K562 (cell line): Measurements from ENCODE around the gene FARSA. TPM values are rescaled to one million over a fixed set of nuclear protein-coding genes. Genes with fewer than 3 reads are reported as not detected.

Experiments
- ADNP ChIP-seq: fragments of 200-800 bp; sonication (Bioruptor generic); IDR thresholded peaks from 2 replicates; pipeline ENCODE4 v1.6.1; 2016; ENCODE audit warnings: missing genetic modification characterization, missing compliant biosample characterization
- CBX5 ChIP-seq: IDR thresholded peaks from 2 replicates; pipeline ENCODE4 v1.6.1; 2014; ENCODE audit warnings: low read depth, borderline replicate concordance
- CTBP1 ChIP-seq: fragments of 450-650 bp; IDR thresholded peaks from 2 replicates; pipeline ENCODE4 v1.6.1; 2016; ENCODE audit warnings: borderline replicate concordance
- E2F3 ChIP-seq: fragments of 250-450 bp; sonication (Bioruptor Pico); IDR thresholded peaks from 2 replicates; pipeline ENCODE4 v1.4.0; 2020; ENCODE audit warnings: mild to moderate bottlenecking
- ELF2 ChIP-seq: fragments of 250-450 bp; sonication (Bioruptor Pico); IDR thresholded peaks from 2 replicates; pipeline ENCODE4 v1.5.0; 2021; ENCODE audit warnings: mild to moderate bottlenecking
- HMG20B ChIP-seq: fragments of 250-450 bp; sonication (Bioruptor Pico); IDR thresholded peaks from 2 replicates; pipeline ENCODE4 v1.5.0; 2021; ENCODE audit warnings: mild to moderate bottlenecking
- KLF1 ChIP-seq: fragments of 450-650 bp; IDR thresholded peaks from 2 replicates; pipeline ENCODE4 v1.6.1; 2016; ENCODE audit warnings: missing genetic modification characterization, missing compliant biosample characterization
- MCM7 ChIP-seq, 2 experiments: fragments of 450-650 bp; IDR thresholded peaks; 2 replicates each; pipeline ENCODE4 v1.6.1; 2016 to 2018
- MYNN ChIP-seq, 2 experiments: sonication (generic); formaldehyde crosslinking in 1 of 2; IDR thresholded peaks; 2 replicates each; pipeline versions ENCODE4 v1.5.0 to v1.6.1; 2016 to 2020; ENCODE audit warnings: antibody characterized with exemption in 1 of 2, missing genetic modification reagents in 1 of 2
- NR1H2 ChIP-seq: sonication (generic); formaldehyde crosslinking; IDR thresholded peaks from 2 replicates; pipeline ENCODE4 v1.4.0; 2020; ENCODE audit warnings: mild to moderate bottlenecking, missing genetic modification reagents
- PCBP1 ChIP-seq: fragments of 200-400 bp; formaldehyde crosslinking; IDR thresholded peaks from 2 replicates; pipeline ENCODE4 v1.6.1; 2018; ENCODE audit warnings: mild to moderate bottlenecking, low read depth, low read length; ENCODE audit not compliant: poor library complexity, severe bottlenecking
- PHF20 ChIP-seq: fragments of 450-650 bp; IDR thresholded peaks from 2 replicates; pipeline ENCODE4 v1.6.1; 2018; ENCODE audit not compliant: partially characterized antibody
- SNRNP70 ChIP-seq: fragments of 200-400 bp; formaldehyde crosslinking; optimal IDR thresholded peaks from 2 replicates; pipeline ENCODE3; 2017; ENCODE audit warnings: low read depth, low read length
- STAG1 ChIP-seq: sonication (generic); formaldehyde crosslinking; IDR thresholded peaks from 2 replicates; pipeline ENCODE4 v1.5.0; 2020; ENCODE audit warnings: missing genetic modification reagents, borderline replicate concordance
- U2AF2 ChIP-seq: fragments of 200-400 bp; formaldehyde crosslinking; optimal IDR thresholded peaks from 2 replicates; pipeline ENCODE3; 2017; ENCODE audit warnings: low read depth, mild to moderate bottlenecking, low read length
- ZBTB8A ChIP-seq: fragments of 450-650 bp; IDR thresholded peaks from 2 replicates; pipeline ENCODE4 v1.6.1; 2018; ENCODE audit warnings: mild to moderate bottlenecking, moderate library complexity; ENCODE audit not compliant: partially characterized antibody
- ZC3H4 ChIP-seq: sonication (generic); formaldehyde crosslinking; IDR thresholded peaks from 2 replicates; pipeline ENCODE4 v1.9.0; 2021; ENCODE audit warnings: missing genetic modification reagents, borderline replicate concordance
- ZKSCAN1 ChIP-seq: fragments of 150-350 bp; IDR thresholded peaks from 2 replicates; pipeline ENCODE4 v1.6.1; 2016; ENCODE audit warnings: low read depth, low read length
- ZKSCAN3 ChIP-seq: fragments of 250-450 bp; sonication (Bioruptor Pico); IDR thresholded peaks from 2 replicates; pipeline ENCODE4 v1.4.0; 2020
- ZNF146 ChIP-seq: IDR thresholded peaks from one replicate; pipeline ENCODE4 v1.6.1; 2018; ENCODE audit warnings: missing compliant biosample characterization; ENCODE audit not compliant: unreplicated experiment
- ZNF324 ChIP-seq: fragments of 250-450 bp; sonication (Bioruptor Pico); IDR thresholded peaks from 2 replicates; pipeline ENCODE4 v1.4.0; 2020; ENCODE audit warnings: mild to moderate bottlenecking
- ZNF384 ChIP-seq: IDR thresholded peaks from 2 replicates; pipeline ENCODE4 v1.6.1; 2012; ENCODE audit warnings: low read depth, low read length, improper control_type of control experiment
- ZNF586 ChIP-seq: fragments of 450-650 bp; formaldehyde crosslinking; conservative IDR thresholded peaks from 2 replicates; pipeline ENCODE4 v1.4.0; 2020; ENCODE audit warnings: mild to moderate bottlenecking, moderate library complexity
- ZNF589 ChIP-seq: fragments of 200-800 bp; sonication (Bioruptor generic); IDR thresholded peaks from 2 replicates; pipeline ENCODE4 v1.6.1; 2016; ENCODE audit warnings: low read depth, missing genetic modification characterization, missing compliant biosample characterization
- ZNF830 ChIP-seq: fragments of 250-450 bp; sonication (Bioruptor Pico); IDR thresholded peaks from 2 replicates; pipeline ENCODE4 v1.5.0; 2021; ENCODE audit warnings: mild to moderate bottlenecking
- polyA plus RNA-seq, 8 experiments: library from polyadenylated mRNA; depleted of rRNA in 4 of 8; stranded (reverse) in 5 of 8; unstranded in 3 of 8; fragments of >200 nt; fragmentation: Nextera tagmentation in 2 of 8; fragmentation: Illumina TruSeq in 1 of 8; extraction: Ambion mirVana in 2 of 8; extraction: Trizol in 1 of 8; gene quantifications; 2 replicates each; pipeline versions ENCODE4 v1.2.1 to v1.2.3, GENCODE V29; 2011 to 2014; ENCODE audit warnings: inconsistent platforms in 1 of 8, missing spikeins in 1 of 8
- total RNA-seq, 7 experiments: library from RNA; depleted of rRNA in 6 of 7; stranded (reverse); fragments of >200 nt in 6 of 7; fragmentation: Illumina TruSeq in 2 of 7; extraction: Trizol in 2 of 7; gene quantifications; 2 replicates each; pipeline versions ENCODE4 v1.2.1 to v1.2.3, GENCODE V29; 2011 to 2021; ENCODE audit warnings: low replicate concordance in 1 of 7
- TF ChIP-seq, protein P1 (sequence below), 2 experiments: fragments of 450-650 bp; IDR thresholded peaks; 2 replicates each; pipeline ENCODE4 v1.6.1; 2016
- TF ChIP-seq, protein P2 (sequence below): fragments of 450-650 bp; conservative IDR thresholded peaks from 2 replicates; pipeline ENCODE4 v1.6.1; 2016; ENCODE audit warnings: missing genetic modification characterization, low read depth, mild to moderate bottlenecking, missing compliant biosample characterization, moderate library complexity
- TF ChIP-seq, protein P3 (sequence below): fragments of 450-650 bp; formaldehyde crosslinking; IDR thresholded peaks from 2 replicates; pipeline ENCODE4 v1.4.0; 2020; ENCODE audit warnings: mild to moderate bottlenecking

Gene FARSA
- total and polyA plus RNA-seq, 9 of the 15 experiments (the other 6 are each of a cell fraction or from before 2014, with no cell fraction given) = 25.2 to 237 (median 89.6) TPM

- peak; percentile 78 for TF ChIP-seq PCBP1
- peak; percentile 47; the same call in 1 of the 2 replicates for TF ChIP-seq ELF2 (CRISPR knock-in tag)
- TF ChIP-seq MCM7 (IDR thresholded peaks at IDR 0.05) = no peak
- TF ChIP-seq ZNF146 = no peak
- TF ChIP-seq ZBTB8A = no peak
- TF ChIP-seq NR1H2 (CRISPR knock-in tag) = no peak
- TF ChIP-seq CTBP1 = peak; percentile 45; the same call in 1 of the 2 replicates
- TF ChIP-seq ZNF384 = no peak
- peak; percentile 38 for TF ChIP-seq PHF20
- no peak for TF ChIP-seq ZKSCAN1
- peak; percentile 46; the same call in 1 of the 2 replicates for TF ChIP-seq E2F3 (CRISPR knock-in tag)
- no peak for TF ChIP-seq MYNN (IDR thresholded peaks at IDR 0.05)
- TF ChIP-seq MYNN (CRISPR knock-in tag; IDR thresholded peaks at IDR 0.05) = no peak
- no peak for TF ChIP-seq KLF1 (tag)
- no peak for TF ChIP-seq ZNF324 (CRISPR knock-in tag)
- TF ChIP-seq, protein P1, sequence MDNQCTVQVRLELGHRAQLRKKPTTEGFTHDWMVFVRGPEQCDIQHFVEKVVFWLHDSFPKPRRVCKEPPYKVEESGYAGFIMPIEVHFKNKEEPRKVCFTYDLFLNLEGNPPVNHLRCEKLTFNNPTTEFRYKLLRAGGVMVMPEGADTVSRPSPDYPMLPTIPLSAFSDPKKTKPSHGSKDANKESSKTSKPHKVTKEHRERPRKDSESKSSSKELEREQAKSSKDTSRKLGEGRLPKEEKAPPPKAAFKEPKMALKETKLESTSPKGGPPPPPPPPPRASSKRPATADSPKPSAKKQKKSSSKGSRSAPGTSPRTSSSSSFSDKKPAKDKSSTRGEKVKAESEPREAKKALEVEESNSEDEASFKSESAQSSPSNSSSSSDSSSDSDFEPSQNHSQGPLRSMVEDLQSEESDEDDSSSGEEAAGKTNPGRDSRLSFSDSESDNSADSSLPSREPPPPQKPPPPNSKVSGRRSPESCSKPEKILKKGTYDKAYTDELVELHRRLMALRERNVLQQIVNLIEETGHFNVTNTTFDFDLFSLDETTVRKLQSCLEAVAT (IDR thresholded peaks at IDR 0.05) = 0 out of 4 replicates have a peak, but pooled peaks of 1 of the 2 experiments have one; percentile 9
- TF ChIP-seq HMG20B (CRISPR knock-in tag) = no peak
- TF ChIP-seq, protein P2, sequence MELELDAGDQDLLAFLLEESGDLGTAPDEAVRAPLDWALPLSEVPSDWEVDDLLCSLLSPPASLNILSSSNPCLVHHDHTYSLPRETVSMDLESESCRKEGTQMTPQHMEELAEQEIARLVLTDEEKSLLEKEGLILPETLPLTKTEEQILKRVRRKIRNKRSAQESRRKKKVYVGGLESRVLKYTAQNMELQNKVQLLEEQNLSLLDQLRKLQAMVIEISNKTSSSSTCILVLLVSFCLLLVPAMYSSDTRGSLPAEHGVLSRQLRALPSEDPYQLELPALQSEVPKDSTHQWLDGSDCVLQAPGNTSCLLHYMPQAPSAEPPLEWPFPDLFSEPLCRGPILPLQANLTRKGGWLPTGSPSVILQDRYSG (tag) = no peak
- no peak for TF ChIP-seq ZC3H4 (CRISPR knock-in tag)
- no peak for TF ChIP-seq STAG1 (CRISPR knock-in tag)
- peak; percentile 31; the same call in 1 of the 2 replicates for TF ChIP-seq ZNF830
- no peak for TF ChIP-seq ZNF589 (CRISPR knock-in tag)
- 0 out of 2 replicates have a peak, but pooled peaks have one; percentile 25 for TF ChIP-seq ZNF586 (CRISPR knock-in tag)
- TF ChIP-seq SNRNP70 = no peak
- no peak for TF ChIP-seq CBX5
- no peak for TF ChIP-seq ZKSCAN3 (CRISPR knock-in tag)
- no peak for TF ChIP-seq ADNP (tag)
- TF ChIP-seq, protein P3, sequence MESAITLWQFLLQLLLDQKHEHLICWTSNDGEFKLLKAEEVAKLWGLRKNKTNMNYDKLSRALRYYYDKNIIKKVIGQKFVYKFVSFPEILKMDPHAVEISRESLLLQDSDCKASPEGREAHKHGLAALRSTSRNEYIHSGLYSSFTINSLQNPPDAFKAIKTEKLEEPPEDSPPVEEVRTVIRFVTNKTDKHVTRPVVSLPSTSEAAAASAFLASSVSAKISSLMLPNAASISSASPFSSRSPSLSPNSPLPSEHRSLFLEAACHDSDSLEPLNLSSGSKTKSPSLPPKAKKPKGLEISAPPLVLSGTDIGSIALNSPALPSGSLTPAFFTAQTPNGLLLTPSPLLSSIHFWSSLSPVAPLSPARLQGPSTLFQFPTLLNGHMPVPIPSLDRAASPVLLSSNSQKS (CRISPR knock-in tag) = no peak
- no peak for TF ChIP-seq U2AF2
These were observed 4.6 kb upstream of the FARSA start, which contains the start of gene CALR (continued) for GRCh38 chr19:12937927-12938778.
